ENCODE data around the gene SNX27.

GRCh38 chr1:151680391-151680790 lies 68.5 kb downstream of the SNX27 start:
- TF ChIP-seq CTCF (conservative IDR thresholded peaks at IDR 0.05 in 1 of 2, IDR thresholded peaks at IDR 0.05 in 1 of 2; ENCODE audit: low read depth in 1 of 2, low read length in 2 of 2) (no peak), EZH2 (IDR thresholded peaks at IDR 0.05; ENCODE audit: low read length, missing control alignments) (no peak)

All from fibroblast of lung (primary cell).